ENCODE measurements around the gene NHSL2. TPM values are rescaled to one million over a fixed set of nuclear protein-coding genes. Genes with fewer than 3 reads are reported as not detected.
"Not testable (repeated sequence)": the region's sequence is repeated elsewhere in the genome, so short reads cannot be mapped to it uniquely, and the experiment has no call there.

Gene NHSL2
- total and polyA plus RNA-seq, 4 donors, result 1.4 to 9.9 (median 4.7) TPM

DNA sequence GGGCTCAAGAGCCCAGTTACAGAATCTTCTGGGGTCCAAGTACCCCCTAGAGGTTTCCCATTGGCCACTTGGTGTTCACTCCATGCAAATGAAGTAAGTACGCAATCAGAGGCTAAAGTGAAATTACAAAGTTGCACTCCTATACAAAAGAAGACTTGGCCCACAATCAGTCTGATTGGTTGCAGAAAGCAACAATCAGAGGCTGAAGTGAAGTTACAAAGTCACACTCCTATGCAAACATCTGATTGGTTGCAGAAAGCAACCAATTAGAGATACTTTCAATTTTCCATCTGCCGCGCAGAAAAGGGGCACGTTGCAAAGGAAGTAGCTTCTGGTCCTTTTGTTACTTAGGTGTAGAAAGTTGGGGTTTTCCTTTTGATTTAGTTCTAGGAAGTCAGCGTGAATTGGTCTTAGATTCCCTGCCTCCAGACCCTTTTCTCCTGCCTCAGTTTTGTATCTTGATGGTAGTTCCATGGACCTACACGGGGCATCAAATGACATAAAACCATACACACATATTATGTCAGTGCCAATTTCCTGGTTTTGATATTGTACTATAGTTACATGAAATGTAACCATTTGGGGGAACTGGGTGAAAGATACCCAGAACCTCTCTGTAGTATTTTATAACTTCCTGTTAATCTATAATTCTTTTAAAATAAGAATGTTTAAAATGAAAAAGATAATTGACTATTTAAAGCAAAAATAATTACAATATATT lies 258.5 kb downstream of the NHSL2 start:
- DNase-seq (no peak), ATAC-seq (ENCODE audit: insufficient read depth, low FRiP score) (no peak)
- Histone ChIP-seq H3K36me3 (ENCODE audit: control insufficient read depth in 4 of 4, insufficient read depth in 4 of 4, low read length in 4 of 4) (no peaks in the 10 kb centered on the region), H3K4me1 (ENCODE audit: control insufficient read depth in 5 of 5, insufficient read depth in 5 of 5, low read length in 5 of 5) (no peaks in the 10 kb centered on the region), H3K9me3 (ENCODE audit: control insufficient read depth in 4 of 4, insufficient read depth in 3 of 4, low read length in 3 of 4) (no peaks in the 10 kb centered on the region), H3K9ac (ENCODE audit: insufficient read depth in 1 of 2, low read length in 2 of 2) (no peak overlapping the region), H3K27me3 (ENCODE audit: control insufficient read depth in 3 of 3, insufficient read depth in 3 of 3, low read length in 2 of 3) (peaks cover 0 to 13% (median 3%) of the 10 kb centered on the region in 3 donors), H3K4me3 (no peak overlapping the region), H3K27ac (ENCODE audit: low read depth in 1 of 2, low read length in 1 of 2) (no peak overlapping the region)
- WGBS, 2 donors, result 64 to 65% methylated on average over 6 of the region's 6 CpGs
- TF ChIP-seq, protein P1, sequence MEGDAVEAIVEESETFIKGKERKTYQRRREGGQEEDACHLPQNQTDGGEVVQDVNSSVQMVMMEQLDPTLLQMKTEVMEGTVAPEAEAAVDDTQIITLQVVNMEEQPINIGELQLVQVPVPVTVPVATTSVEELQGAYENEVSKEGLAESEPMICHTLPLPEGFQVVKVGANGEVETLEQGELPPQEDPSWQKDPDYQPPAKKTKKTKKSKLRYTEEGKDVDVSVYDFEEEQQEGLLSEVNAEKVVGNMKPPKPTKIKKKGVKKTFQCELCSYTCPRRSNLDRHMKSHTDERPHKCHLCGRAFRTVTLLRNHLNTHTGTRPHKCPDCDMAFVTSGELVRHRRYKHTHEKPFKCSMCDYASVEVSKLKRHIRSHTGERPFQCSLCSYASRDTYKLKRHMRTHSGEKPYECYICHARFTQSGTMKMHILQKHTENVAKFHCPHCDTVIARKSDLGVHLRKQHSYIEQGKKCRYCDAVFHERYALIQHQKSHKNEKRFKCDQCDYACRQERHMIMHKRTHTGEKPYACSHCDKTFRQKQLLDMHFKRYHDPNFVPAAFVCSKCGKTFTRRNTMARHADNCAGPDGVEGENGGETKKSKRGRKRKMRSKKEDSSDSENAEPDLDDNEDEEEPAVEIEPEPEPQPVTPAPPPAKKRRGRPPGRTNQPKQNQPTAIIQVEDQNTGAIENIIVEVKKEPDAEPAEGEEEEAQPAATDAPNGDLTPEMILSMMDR (IDR thresholded peaks at IDR 0.05; ENCODE audit: control extremely low read depth, extremely low read depth), result no peak

DNA sequence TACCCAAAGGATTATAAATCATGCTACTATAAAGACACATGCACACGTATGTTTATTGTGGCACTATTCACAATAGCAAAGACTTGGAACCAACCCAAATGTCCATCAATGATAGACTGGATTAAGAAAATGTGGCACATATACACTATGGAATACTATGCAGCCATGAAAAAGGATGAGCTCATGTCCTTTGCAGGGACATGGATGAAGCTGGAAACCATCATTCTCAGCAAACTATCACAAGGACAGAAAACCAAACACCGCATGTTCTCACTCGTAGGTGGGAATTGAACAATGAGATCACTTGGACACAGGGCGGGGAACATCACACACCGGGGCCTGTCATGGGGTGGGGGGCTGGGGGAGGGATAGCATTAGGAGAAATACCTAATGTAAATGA lies 265.6 kb downstream of the NHSL2 start:
- not testable (repeated sequence) for H3K9ac ChIP-seq (ENCODE audit: insufficient read depth in 1 of 2, low read length in 2 of 2); H3K9me3 ChIP-seq (ENCODE audit: control insufficient read depth in 4 of 4, insufficient read depth in 3 of 4, low read length in 3 of 4); H3K27me3 ChIP-seq (ENCODE audit: control insufficient read depth in 3 of 3, insufficient read depth in 3 of 3, low read length in 2 of 3); H3K4me1 ChIP-seq (ENCODE audit: control insufficient read depth in 5 of 5, insufficient read depth in 5 of 5, low read length in 5 of 5); H3K4me3 ChIP-seq; DNase-seq; ATAC-seq (ENCODE audit: insufficient read depth, low FRiP score); H3K36me3 ChIP-seq (ENCODE audit: control insufficient read depth in 4 of 4, insufficient read depth in 4 of 4, low read length in 4 of 4); H3K27ac ChIP-seq (ENCODE audit: low read depth in 1 of 2, low read length in 1 of 2)
- 93 to 100% methylated on average over 2 to 4 of the region's 5 CpGs for WGBS, 2 donors

DNA sequence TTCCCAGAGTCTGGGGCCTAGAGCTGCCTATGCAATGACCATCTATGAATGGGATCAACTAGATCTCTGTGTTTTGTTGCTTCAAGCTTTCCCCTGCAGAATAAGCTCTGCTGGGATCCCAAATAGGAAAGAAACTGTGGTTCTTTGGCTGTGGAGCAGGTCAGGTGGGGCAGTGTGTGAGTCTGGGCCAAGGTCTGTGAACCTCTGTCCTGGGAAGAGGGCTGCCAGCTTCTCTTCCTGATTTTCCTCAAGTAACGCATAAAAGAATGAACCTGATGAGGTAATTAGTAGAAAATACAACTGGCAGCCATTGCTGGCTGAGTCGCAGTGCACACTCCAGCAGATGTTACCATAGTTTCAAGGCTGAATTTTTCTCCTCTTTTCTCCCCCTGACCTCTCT lies 266.3 kb downstream of the NHSL2 start:
- no peak for DNase-seq
- Histone ChIP-seq H3K27me3 (ENCODE audit: control insufficient read depth in 3 of 3, insufficient read depth in 3 of 3, low read length in 2 of 3) (peaks cover 0 to 3% (median 0%) of the 10 kb centered on the region in 3 donors), H3K36me3 (ENCODE audit: control insufficient read depth in 4 of 4, insufficient read depth in 4 of 4, low read length in 4 of 4) (no peaks in the 10 kb centered on the region), H3K4me1 (ENCODE audit: control insufficient read depth in 5 of 5, insufficient read depth in 5 of 5, low read length in 5 of 5) (peaks cover 0 to 6% (median 0%) of the 10 kb centered on the region in 5 donors), H3K4me3 (no peak overlapping the region), H3K9ac (ENCODE audit: insufficient read depth in 1 of 2, low read length in 2 of 2) (no peak overlapping the region), H3K9me3 (ENCODE audit: control insufficient read depth in 4 of 4, insufficient read depth in 3 of 4, low read length in 3 of 4) (no peaks in the 10 kb centered on the region), H3K27ac (ENCODE audit: low read depth in 1 of 2, low read length in 1 of 2) (no peak overlapping the region)
- TF ChIP-seq, protein P1 (IDR thresholded peaks at IDR 0.05; ENCODE audit: control extremely low read depth, extremely low read depth), result no peak
- ATAC-seq (ENCODE audit: insufficient read depth, low FRiP score), result no peak
- 74 to 92% methylated on average over 2 of the region's 2 CpGs for WGBS, 2 donors

DNA sequence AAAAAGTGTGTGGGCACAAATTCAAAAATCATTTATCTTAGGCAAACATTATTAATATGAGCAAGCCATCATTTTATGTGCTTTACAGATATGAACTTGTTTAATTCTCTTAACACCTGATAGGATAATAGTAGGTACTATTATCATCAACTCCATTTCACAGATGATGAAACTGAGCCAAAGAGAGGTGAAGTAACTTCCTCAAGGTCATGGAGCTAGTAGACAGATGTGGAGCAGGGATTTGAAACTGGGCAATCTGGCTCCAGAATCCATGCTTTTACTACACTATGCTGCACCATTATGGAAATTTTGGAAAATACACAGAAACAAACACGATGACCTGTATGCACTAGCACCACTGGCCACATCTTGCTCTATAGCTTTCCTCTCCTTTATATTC lies 269.9 kb downstream of the NHSL2 start:
- no peak overlapping the region for H3K4me3 ChIP-seq
- WGBS, 2 donors, result 31 to 44% methylated on average over 1 of the region's 1 CpG

More for the DNA sequence above, 269.9 kb downstream of the NHSL2 start:
- TF ChIP-seq, protein P1 (IDR thresholded peaks at IDR 0.05; ENCODE audit: control extremely low read depth, extremely low read depth), result no peak
- Histone ChIP-seq H3K36me3 (ENCODE audit: control insufficient read depth in 4 of 4, insufficient read depth in 4 of 4, low read length in 4 of 4) (no peaks in the 10 kb centered on the region), H3K9ac (ENCODE audit: insufficient read depth in 1 of 2, low read length in 2 of 2) (peak overlapping the region; percentile 28 to 80), H3K27me3 (ENCODE audit: control insufficient read depth in 3 of 3, insufficient read depth in 3 of 3, low read length in 2 of 3) (peaks cover 3 to 8% (median 5%) of the 10 kb centered on the region in 3 donors), H3K9me3 (ENCODE audit: control insufficient read depth in 4 of 4, insufficient read depth in 3 of 4, low read length in 3 of 4) (no peaks in the 10 kb centered on the region), H3K4me1 (ENCODE audit: control insufficient read depth in 5 of 5, insufficient read depth in 5 of 5, low read length in 5 of 5) (peaks cover 0 to 12% (median 5%) of the 10 kb centered on the region in 5 donors), H3K27ac (ENCODE audit: low read depth in 1 of 2, low read length in 1 of 2) (peak overlapping the region in 1 of 2 donors; percentile 81)
- ATAC-seq (ENCODE audit: insufficient read depth, low FRiP score), result no peak
- peak in 1 of 3 donors; percentile 16 for DNase-seq
